Measurements from ENCODE around the gene BPTF. TPM values are rescaled to one million over a fixed set of nuclear protein-coding genes. Genes with fewer than 3 reads are reported as not detected.

The BPTF gene
- polyA plus RNA-seq, 4 donors, result 91.7 to 124 (median 105) TPM

Other genes with a start within 250 kb of the BPTF start
- gene NOL11, start 107.6 kb upstream of the BPTF start, polyA plus RNA-seq (ENCODE audit: insufficient read length in 4 of 4), result 100 to 1,000 TPM in 2 of 4 donors, 10 to 100 TPM in 2; 84.9 to 104 (median 99.3) TPM
- gene C17orf58, start 171.0 kb downstream of the BPTF start, polyA plus RNA-seq (ENCODE audit: insufficient read length in 4 of 4), result 10 to 100 TPM; 24.7 to 28.0 (median 26.2) TPM
- gene KPNA2, start 210.2 kb downstream of the BPTF start, polyA plus RNA-seq (ENCODE audit: insufficient read length in 4 of 4), result 100 to 1,000 TPM; 104 to 129 (median 113) TPM

Data from right renal pelvis (tissue), 4 donors.